GM06990 (cell line): ENCODE results near the gene RHOT2.

Experiments
- DNase-seq: peaks from one replicate; pipeline ENCODE4 v3.0.0-alpha.2; 2011; ENCODE audit not compliant: insufficient read length; ENCODE audit errors: extremely low read depth
- H3K27me3 ChIP-seq: replicated peaks from 2 replicates; pipeline ENCODE4 v1.6.0; 2011; ENCODE audit warnings: low read length; ENCODE audit not compliant: control insufficient read depth, insufficient read depth
- H3K36me3 ChIP-seq: 2 replicates; pipeline ENCODE4 v1.5.1; 2011; ENCODE audit warnings: low read length; ENCODE audit not compliant: control insufficient read depth, insufficient read depth
- H3K4me3 ChIP-seq: replicated peaks from 2 replicates; pipeline ENCODE4 v1.5.1; 2011; ENCODE audit warnings: low read depth, mild to moderate bottlenecking, control low read depth, low read length
- TF ChIP-seq, protein P1 (sequence below): IDR thresholded peaks from 2 replicates; pipeline ENCODE4 v1.5.1; 2011; ENCODE audit warnings: low read length, control low read depth, mild to moderate bottlenecking, inconsistent platforms; ENCODE audit not compliant: insufficient read depth, poor library complexity, severe bottlenecking

The RHOT2 gene

DNA sequence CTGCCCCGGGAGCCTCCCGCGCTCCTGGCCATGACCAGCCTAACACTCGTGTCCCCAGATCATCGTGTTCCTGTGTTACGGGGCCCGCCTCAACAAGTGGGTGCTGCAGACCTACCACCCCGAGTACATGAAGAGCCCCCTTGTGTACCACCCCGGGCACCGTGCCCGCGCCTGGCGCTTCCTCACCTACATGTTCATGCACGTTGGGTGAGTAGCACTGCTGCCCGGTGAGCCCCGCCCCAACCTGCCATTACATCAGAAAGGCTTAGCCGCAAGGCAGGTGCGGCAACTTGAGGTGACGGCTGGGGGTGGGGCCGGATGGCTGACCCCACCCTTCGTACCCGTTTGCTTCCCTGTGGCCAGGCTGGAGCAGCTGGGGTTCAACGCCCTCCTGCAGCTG, 9.0 kb downstream of the RHOT2 start:
- H3K4me3 ChIP-seq: no peak overlapping the region
- H3K27me3 ChIP-seq: no peaks in the 10 kb centered on the region
- no peak for DNase-seq
- TF ChIP-seq, protein P1, sequence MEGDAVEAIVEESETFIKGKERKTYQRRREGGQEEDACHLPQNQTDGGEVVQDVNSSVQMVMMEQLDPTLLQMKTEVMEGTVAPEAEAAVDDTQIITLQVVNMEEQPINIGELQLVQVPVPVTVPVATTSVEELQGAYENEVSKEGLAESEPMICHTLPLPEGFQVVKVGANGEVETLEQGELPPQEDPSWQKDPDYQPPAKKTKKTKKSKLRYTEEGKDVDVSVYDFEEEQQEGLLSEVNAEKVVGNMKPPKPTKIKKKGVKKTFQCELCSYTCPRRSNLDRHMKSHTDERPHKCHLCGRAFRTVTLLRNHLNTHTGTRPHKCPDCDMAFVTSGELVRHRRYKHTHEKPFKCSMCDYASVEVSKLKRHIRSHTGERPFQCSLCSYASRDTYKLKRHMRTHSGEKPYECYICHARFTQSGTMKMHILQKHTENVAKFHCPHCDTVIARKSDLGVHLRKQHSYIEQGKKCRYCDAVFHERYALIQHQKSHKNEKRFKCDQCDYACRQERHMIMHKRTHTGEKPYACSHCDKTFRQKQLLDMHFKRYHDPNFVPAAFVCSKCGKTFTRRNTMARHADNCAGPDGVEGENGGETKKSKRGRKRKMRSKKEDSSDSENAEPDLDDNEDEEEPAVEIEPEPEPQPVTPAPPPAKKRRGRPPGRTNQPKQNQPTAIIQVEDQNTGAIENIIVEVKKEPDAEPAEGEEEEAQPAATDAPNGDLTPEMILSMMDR: no peak
- H3K36me3 ChIP-seq: peaks cover 19% of the 10 kb centered on the region

DNA sequence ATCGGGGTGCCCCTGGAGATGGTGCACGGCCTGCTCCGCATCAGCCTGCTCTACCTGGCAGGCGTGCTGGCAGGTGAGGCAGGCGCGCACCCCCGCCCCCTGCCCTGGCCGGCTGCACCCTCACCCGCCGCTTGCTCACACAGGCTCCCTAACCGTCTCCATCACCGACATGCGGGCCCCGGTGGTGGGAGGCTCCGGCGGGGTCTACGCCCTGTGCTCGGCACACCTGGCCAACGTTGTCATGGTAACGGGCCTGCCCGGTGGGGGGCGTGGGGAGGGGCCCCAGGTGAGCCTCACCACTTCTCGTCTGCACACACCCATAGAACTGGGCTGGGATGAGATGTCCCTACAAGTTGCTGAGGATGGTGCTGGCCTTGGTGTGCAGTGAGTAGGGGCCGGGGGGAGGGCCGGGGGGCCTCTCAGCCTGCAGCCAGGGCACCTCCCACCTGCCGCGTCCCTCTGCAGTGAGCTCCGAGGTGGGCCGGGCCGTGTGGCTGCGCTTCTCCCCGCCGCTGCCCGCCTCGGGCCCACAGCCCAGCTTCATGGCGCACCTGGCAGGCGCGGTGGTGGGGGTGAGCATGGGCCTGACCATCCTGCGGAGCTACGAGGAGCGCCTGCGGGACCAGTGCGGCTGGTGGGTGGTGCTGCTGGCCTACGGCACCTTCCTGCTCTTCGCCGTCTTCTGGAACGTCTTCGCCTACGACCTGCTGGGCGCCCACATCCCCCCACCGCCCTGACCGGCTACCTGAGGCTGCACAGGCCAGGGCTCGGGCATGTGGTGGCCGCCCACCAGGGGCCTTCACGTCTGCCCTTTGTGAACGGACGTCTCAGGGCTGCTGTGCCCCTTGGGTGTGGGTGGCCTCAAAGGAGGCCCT, 9.6 kb downstream of the RHOT2 start:
- DNase-seq: no peak
- no peaks in the 10 kb centered on the region for H3K27me3 ChIP-seq
- H3K36me3 ChIP-seq: peaks cover 21% of the 10 kb centered on the region
- TF ChIP-seq, protein P1: no peak
- H3K4me3 ChIP-seq: no peak overlapping the region

DNA sequence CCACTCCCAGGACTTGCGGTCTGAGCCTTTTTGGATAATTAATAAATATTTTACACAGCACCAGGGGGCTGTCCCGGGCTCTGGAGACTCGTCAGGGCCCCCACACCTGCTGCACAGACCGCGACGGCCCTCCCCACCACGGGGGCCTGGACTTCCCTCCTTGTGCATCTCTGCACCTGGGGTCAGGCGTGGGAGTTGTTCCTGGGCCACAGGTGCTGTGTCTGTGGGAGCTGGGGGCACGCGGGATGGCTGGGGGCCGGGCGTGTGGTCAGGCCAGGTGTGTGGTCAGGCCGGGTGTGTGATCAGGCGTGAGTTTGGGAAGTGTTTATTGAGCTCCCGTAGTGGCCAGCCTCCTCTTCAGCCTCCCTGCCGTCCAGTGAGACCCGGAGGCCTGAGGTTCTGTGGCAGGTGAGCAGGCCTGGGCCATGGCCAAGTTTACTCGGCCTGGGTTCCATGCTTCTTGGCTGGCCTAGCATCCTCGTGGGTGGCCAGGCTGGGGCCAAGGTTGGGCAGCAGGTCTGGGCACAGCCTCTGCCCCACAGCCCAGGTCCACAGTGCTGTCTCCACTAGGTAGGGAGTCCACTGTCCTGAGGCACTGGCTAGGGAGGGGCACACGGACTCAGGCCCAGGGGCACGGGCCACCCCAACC, 10.4 kb downstream of the RHOT2 start:
- no peak overlapping the region for H3K4me3 ChIP-seq
- DNase-seq: no peak
- no peaks in the 10 kb centered on the region for H3K27me3 ChIP-seq
- TF ChIP-seq, protein P1: no peak
- H3K36me3 ChIP-seq: peaks cover 20% of the 10 kb centered on the region

DNA sequence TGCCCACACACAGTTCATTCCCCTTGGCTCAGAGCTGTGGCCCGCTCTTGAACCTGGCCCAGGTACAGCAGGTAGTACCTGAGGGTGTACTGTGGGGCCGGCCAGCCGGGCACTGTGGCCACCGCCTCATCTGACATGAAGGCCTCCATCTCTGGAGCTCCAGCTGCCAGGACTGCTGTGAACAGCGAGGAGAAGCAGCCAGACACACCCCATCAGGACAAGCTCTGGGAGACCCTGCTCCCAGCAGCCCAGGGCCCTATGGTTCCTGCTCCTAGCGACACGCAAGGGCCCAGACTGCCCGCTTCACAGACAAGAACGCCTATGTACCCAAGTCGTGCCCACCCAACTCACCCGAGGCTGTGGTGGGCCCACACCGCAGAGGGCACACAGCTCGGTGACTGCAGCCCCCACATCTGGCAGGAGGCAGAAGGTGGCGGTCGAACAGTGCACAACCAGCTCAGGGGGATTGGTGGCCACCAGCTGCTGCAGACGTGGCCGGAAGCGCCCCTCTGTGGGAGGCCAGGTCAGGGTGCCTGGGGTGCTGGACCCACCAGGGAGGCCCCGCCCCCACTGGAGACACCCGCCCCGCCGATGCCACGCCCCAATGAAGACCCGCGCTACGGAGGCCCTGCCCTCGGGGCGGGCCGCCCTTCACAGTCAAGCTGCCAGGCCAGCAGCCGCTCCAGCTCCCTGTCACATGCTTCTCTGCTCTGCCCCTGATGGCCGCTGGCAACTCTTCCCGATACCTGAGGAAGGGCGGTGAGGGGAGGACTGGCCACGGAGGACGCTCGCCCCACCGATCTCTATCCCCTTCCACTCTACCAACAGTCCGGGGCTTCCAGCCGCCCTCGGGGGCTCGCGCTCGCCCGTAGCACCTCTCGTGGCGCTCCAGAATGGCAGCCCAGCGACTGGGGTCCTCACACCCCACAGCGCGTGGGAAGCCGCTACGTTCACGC, 11.2 kb downstream of the RHOT2 start:
- peak overlapping the region; percentile 68 for H3K4me3 ChIP-seq
- TF ChIP-seq, protein P1: no peak
- H3K36me3 ChIP-seq: peaks cover 18% of the 10 kb centered on the region
- DNase-seq: peak; percentile 67
- no peaks in the 10 kb centered on the region for H3K27me3 ChIP-seq

DNA sequence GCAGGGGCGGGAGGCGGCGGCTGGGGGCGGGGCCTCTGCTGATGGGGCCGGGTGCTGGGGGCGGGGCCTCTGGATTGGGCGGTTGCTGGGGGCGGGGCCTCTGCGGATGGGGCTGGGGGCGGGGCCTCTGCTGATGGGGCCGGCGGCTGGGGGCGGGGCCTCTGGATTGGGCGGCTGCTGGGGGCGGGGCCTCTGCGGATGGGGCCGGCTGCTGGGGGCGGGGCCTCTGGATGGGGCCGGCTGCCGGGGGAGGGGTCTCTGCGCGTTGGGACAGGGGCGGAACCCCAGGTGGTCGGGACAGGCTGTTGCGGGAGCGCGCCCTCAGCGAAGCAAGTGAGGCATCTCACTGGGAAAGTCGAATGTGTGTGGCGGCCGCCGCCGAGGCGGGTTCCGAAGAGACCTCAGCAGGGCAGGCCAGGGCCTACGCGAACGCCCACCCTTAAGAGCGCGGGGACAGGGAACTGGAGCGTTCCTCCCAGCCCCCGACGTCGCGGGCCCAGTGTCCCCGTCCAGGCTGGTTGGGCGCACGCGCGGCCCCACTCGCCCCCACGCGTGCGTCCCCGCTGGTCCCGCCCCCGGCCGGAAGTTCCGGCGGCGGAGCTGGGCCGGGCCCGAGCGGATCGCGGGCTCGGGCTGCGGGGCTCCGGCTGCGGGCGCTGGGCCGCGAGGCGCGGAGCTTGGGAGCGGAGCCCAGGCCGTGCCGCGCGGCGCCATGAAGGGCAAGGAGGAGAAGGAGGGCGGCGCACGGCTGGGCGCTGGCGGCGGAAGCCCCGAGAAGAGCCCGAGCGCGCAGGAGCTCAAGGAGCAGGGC, 12.1 kb downstream of the RHOT2 start, which contains the start of gene STUB1:
Gene STUB1 (plus strand): TSS at position 597 of the 811 bp plus-strand sequence. CDS start 116 bp downstream, at position 713.
- DNase-seq: peak; percentile 90
- TF ChIP-seq, protein P1: no peak
- Histone ChIP-seq H3K27me3 (no peaks in the 10 kb centered on the region), H3K36me3 (peaks cover 17% of the 10 kb centered on the region), H3K4me3 (peak within 1 kb of the TSS; percentile 79)
